GM21529 (cell line): ENCODE measurements around the gene BLNK.

Experiments
- ATAC-seq: cut with Tn5 transposase; IDR thresholded peaks from one replicate; pipeline ENCODE4 v1.9.1; 2021; ENCODE audit not compliant: unreplicated experiment

Gene BLNK

GRCh38 chr10:96152437-96152836 lies 118.9 kb downstream of the BLNK start:
- no peak for ATAC-seq
